Suprapubic skin (tissue), 4 donors: Measurements from ENCODE around the gene SORCS2. TPM values are rescaled to one million over a fixed set of nuclear protein-coding genes. Genes with fewer than 3 reads are reported as not detected.

Source experiments
- DNase-seq, 2 donors: peaks; one replicate each; pipeline ENCODE4 v3.0.0-alpha.2; 2019; ENCODE audit warnings: low spot score in 2 of 2
- H3K27ac ChIP-seq: fragments of 200-600 bp; sonication (generic); one replicate; pipeline ENCODE4 v1.5.1; 2019
- H3K27me3 ChIP-seq: fragments of 200-600 bp; sonication (generic); one replicate; pipeline ENCODE4 v1.5.1; 2019
- H3K36me3 ChIP-seq: fragments of 200-600 bp; sonication (generic); one replicate; pipeline ENCODE4 v1.5.1; 2019
- H3K4me1 ChIP-seq: fragments of 200-600 bp; sonication (generic); one replicate; pipeline ENCODE4 v1.5.1; 2019
- H3K4me3 ChIP-seq: fragments of 200-600 bp; sonication (generic); one replicate; pipeline ENCODE4 v1.5.1; 2019; ENCODE audit warnings: mild to moderate bottlenecking
- H3K9me3 ChIP-seq: fragments of 200-600 bp; sonication (generic); one replicate; pipeline ENCODE4 v1.5.1; 2019
- CTCF ChIP-seq, 2 donors: fragments of 200-600 bp in 1 of 2; fragments of 450-650 bp in 1 of 2; sonication (generic) in 1 of 2; IDR thresholded peaks; one replicate each; pipeline ENCODE4 v1.5.1; 2016 to 2019; ENCODE audit warnings: antibody characterized with exemption in 2 of 2, mild to moderate bottlenecking in 1 of 2, moderate library complexity in 1 of 2
- EP300 ChIP-seq: sonication (generic); formaldehyde crosslinking; IDR thresholded peaks from one replicate; pipeline ENCODE4 v1.6.1; 2017; ENCODE audit warnings: antibody characterized with exemption
- POLR2A ChIP-seq, 2 donors: fragments of 450-650 bp; IDR thresholded peaks; one replicate each; pipeline ENCODE4 v1.6.1; 2017; ENCODE audit warnings: antibody characterized with exemption in 2 of 2, mild to moderate bottlenecking in 2 of 2, moderate library complexity in 2 of 2
- POLR2AphosphoS5 ChIP-seq, 3 donors: sonication (generic); formaldehyde crosslinking; IDR thresholded peaks; one replicate each; pipeline ENCODE4 v1.6.1; 2017; ENCODE audit warnings: antibody characterized with exemption in 3 of 3
- WGBS: methylation state at CpG from one replicate; pipeline ENCODE4 v1.1.5; 2018; 5-methylcytosine and 5-hydroxymethylcytosine counted together
- total RNA-seq, 4 donors: library from RNA; depleted of rRNA; stranded (reverse); fragments of >200 nt; gene quantifications; one replicate each; pipeline ENCODE4 v1.1.0, GENCODE V29; 2016

Gene SORCS2
- total RNA-seq, 4 donors from 2014 or later = 0.94 to 4.6 (median 1.3) TPM

- no peak for TF ChIP-seq EP300
- no peak for TF ChIP-seq POLR2A (IDR thresholded peaks at IDR 0.05)
- TF ChIP-seq CTCF (IDR thresholded peaks at IDR 0.05) = no peak
- no peak for TF ChIP-seq POLR2AphosphoS5 (IDR thresholded peaks at IDR 0.05)
- no peak overlapping the region for H3K27ac ChIP-seq
- H3K4me3 ChIP-seq = no peak overlapping the region
- peaks cover 33% of the 10 kb centered on the region for H3K27me3 ChIP-seq
- 88% methylated on average over 5 of the region's 14 CpGs for WGBS
- H3K36me3 ChIP-seq = no peaks in the 10 kb centered on the region
- no peaks in the 10 kb centered on the region for H3K9me3 ChIP-seq
- peaks cover 20% of the 10 kb centered on the region for H3K4me1 ChIP-seq
- no peak for DNase-seq
These were observed 323.1 kb downstream of the SORCS2 start for GRCh38 chr4:7515390-7515902.

GRCh38 chr4:7516096-7516772 is 323.9 kb downstream of the SORCS2 start:
- peaks cover 39% of the 10 kb centered on the region for H3K27me3 ChIP-seq
- no peak overlapping the region for H3K27ac ChIP-seq
- WGBS = 58% methylated on average over 16 of the region's 16 CpGs
- H3K4me3 ChIP-seq = no peak overlapping the region
- TF ChIP-seq EP300 (no peak), POLR2A (IDR thresholded peaks at IDR 0.05) (no peak), CTCF (IDR thresholded peaks at IDR 0.05) (no peak), POLR2AphosphoS5 (IDR thresholded peaks at IDR 0.05) (no peak)
- peaks cover 20% of the 10 kb centered on the region for H3K4me1 ChIP-seq
- no peaks in the 10 kb centered on the region for H3K36me3 ChIP-seq
- no peak for DNase-seq
- H3K9me3 ChIP-seq = no peaks in the 10 kb centered on the region

- Histone ChIP-seq H3K36me3 (no peaks in the 10 kb centered on the region), H3K27me3 (peaks cover 44% of the 10 kb centered on the region), H3K4me1 (peaks cover 20% of the 10 kb centered on the region), H3K4me3 (no peak overlapping the region), H3K9me3 (no peaks in the 10 kb centered on the region), H3K27ac (no peak overlapping the region)
- WGBS = 44% methylated on average over 12 of the region's 12 CpGs
- TF ChIP-seq POLR2AphosphoS5 (IDR thresholded peaks at IDR 0.05) (no peak), POLR2A (IDR thresholded peaks at IDR 0.05) (no peak), EP300 (no peak), CTCF (IDR thresholded peaks at IDR 0.05) (no peak)
- no peak for DNase-seq
These were observed 324.4 kb downstream of the SORCS2 start for GRCh38 chr4:7516773-7517144.

DNA sequence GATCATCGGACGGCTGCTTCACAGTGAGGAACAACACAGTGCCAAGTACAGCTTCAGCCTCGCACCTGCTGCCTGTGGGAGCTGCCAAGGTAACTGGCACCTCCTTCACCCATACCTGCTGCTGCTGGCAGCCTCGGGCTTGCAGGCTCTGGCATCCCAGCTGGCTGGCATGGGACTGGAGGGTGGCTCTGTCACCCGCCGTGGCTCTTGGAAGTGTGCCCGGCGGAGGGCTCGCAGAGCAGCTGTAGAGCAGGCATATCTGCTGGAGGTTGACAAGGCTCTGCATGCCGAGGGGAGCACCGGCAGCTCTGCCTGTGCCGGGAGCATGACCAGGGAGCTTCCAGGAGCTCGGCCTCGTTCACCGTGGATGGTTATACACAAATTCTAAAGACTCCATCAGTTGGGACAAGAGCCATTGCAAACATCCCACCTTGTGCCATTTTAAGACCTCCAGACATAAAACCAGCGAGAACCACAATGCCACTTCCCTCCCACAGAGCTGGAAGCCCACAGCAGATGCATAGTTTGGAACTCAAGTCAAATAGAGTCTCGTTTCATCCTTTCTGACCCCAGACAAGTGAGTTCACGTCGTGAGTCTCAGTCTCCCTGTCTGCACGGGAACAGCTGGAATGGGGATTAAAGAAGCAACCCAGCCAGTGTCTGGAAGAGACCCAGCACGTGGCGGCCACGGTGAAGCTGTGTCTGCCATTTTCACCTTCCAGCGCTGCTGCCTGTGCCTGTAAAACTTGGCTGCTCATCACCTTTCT is 326.7 kb downstream of the SORCS2 start:
- TF ChIP-seq EP300 (no peak), CTCF (IDR thresholded peaks at IDR 0.05) (no peak), POLR2AphosphoS5 (IDR thresholded peaks at IDR 0.05) (no peak), POLR2A (IDR thresholded peaks at IDR 0.05) (no peak)
- Histone ChIP-seq H3K4me1 (peaks cover 20% of the 10 kb centered on the region), H3K27ac (no peak overlapping the region), H3K4me3 (no peak overlapping the region), H3K27me3 (peaks cover 59% of the 10 kb centered on the region), H3K36me3 (no peaks in the 10 kb centered on the region), H3K9me3 (no peaks in the 10 kb centered on the region)
- no peak for DNase-seq
- 51% methylated on average over 19 of the region's 24 CpGs for WGBS

DNA sequence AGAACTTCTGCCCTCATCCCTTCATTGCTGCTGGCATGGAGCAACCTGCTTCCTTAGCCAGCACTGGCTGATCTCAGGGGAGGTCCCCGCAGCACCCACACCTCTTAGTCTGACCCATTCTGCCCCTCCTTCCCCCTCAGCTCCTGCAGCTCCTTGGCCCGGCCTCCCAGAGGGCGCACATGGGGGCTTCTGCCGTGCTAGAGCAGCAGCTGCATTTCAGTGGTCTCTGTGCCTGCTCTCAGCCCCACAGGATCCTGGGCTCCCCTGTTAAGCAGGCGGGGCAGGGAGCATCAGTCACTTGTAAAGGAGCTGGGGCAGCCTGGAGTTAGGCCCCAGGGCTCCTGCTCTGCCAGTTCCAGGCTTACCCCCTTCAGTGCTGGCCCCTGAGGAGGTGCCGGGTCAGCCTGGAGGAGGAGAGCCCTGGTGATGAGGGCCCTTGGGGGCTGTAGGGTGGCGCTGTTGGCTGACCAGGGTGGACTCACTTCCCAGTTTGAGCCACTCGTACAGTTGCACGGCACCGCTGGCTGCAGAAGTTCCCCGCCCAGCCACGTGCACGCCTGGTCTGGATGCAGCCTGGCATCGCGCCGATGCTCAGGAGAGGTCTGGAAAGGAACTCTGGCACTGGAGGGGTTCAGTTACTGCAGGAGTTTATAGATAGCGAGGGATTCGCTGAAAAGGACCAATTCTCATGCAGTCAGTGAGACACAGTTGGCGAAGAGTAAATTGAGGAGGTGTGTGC is 327.5 kb downstream of the SORCS2 start:
- Histone ChIP-seq H3K36me3 (no peaks in the 10 kb centered on the region), H3K4me3 (no peak overlapping the region), H3K27ac (no peak overlapping the region), H3K9me3 (no peaks in the 10 kb centered on the region), H3K4me1 (peaks cover 20% of the 10 kb centered on the region), H3K27me3 (peaks cover 62% of the 10 kb centered on the region)
- DNase-seq = no peak
- TF ChIP-seq CTCF (IDR thresholded peaks at IDR 0.05) (no peak), EP300 (no peak), POLR2A (IDR thresholded peaks at IDR 0.05) (no peak), POLR2AphosphoS5 (IDR thresholded peaks at IDR 0.05) (no peak)
- WGBS = 60% methylated on average over 15 of the region's 19 CpGs
